ENCODE results near the gene YWHAE.

The YWHAE gene

DNA sequence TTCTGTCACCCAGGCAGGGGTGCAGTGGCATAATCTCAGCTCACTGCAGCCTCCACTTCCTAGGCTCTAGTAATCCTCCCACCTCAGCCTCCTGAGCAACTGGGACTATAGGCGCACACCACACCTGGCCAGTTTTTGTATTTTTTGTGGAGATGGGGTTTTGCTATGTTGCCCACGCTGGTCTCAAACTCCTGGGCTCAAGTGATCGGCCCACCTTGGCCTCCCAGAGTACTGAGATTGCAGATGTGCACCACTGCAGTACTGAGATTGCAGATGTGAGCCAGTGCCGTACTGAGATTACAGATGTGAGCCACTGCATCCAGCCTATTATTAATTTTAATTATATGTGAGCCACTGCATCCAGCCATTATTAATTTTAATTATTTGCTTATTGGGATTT is 42.2 kb upstream of the YWHAE start:
- POLR2A ChIA-PET, result no interaction called here
- no peaks in the 10 kb centered on the region for H3K9me3 ChIP-seq (ENCODE audit: control extremely low read depth in 1 of 5, control insufficient read depth in 4 of 5, insufficient read depth in 2 of 5, low read depth in 1 of 5, low read length in 4 of 5)
- DNase-seq, result no peak
- H3K27ac ChIP-seq (ENCODE audit: insufficient read depth in 1 of 2, low read depth in 1 of 2, low read length in 2 of 2, poor library complexity in 1 of 2, severe bottlenecking in 2 of 2), result no peak overlapping the region
- H3K36me3 ChIP-seq (ENCODE audit: control insufficient read depth in 4 of 4, insufficient read depth in 4 of 4, low read length in 3 of 4), result peaks cover under 1 to 15% (median 2%) of the 10 kb centered on the region in 4 experiments
- CTCF ChIA-PET, result interaction anchor here (1.5 kb wide), 1 partner anchor 12 kb away, joined by 3 read pairs; no protein-coding TSS in a partner anchor
- WGBS (ENCODE audit: insufficient coverage), result 100% methylated on average over 3 of the region's 4 CpGs
- no peak overlapping the region for H3K4me3 ChIP-seq (ENCODE audit: control insufficient read depth in 1 of 7, extremely low read depth in 1 of 7, insufficient read depth in 4 of 7, low read depth in 2 of 7, low read length in 6 of 7)
- H3K27me3 ChIP-seq (replicated peaks in 2 of 5; ENCODE audit: control insufficient read depth in 4 of 5, insufficient read depth in 5 of 5, low read length in 4 of 5), result no peaks in the 10 kb centered on the region
- peaks cover 4 to 12% (median 5%) of the 10 kb centered on the region in 4 experiments for H3K4me1 ChIP-seq (ENCODE audit: control extremely low read depth in 1 of 4, control insufficient read depth in 4 of 4, insufficient read depth in 4 of 4, low read length in 3 of 4)

DNA sequence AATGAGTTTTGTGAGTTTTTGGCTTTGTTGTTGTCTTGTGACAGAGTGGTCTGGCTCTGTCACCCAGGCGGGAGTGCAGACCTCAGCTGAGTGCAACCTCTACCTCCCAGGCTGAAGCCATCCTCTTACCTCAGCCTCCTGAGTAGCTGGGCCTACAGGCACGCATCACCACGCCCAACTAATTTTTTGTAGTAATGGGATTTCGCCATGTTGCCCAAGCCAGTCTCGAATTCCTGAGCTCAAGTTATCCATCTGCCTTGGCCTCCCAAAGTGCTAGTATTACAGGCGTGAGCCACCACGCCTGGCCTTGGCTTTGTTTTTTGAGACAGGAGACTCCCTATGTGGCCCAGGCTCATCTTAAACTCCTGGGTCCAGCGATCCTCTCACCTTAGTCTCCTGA is 40.9 kb upstream of the YWHAE start:
- no peak for DNase-seq
- peaks cover 0 to 8% (median 0%) of the 10 kb centered on the region in 4 experiments for H3K4me1 ChIP-seq (ENCODE audit: control extremely low read depth in 1 of 4, control insufficient read depth in 4 of 4, insufficient read depth in 4 of 4, low read length in 3 of 4)
- H3K9me3 ChIP-seq (ENCODE audit: control extremely low read depth in 1 of 5, control insufficient read depth in 4 of 5, insufficient read depth in 2 of 5, low read depth in 1 of 5, low read length in 4 of 5), result no peaks in the 10 kb centered on the region
- H3K36me3 ChIP-seq (ENCODE audit: control insufficient read depth in 4 of 4, insufficient read depth in 4 of 4, low read length in 3 of 4), result peaks cover 7 to 21% (median 13%) of the 10 kb centered on the region in 4 experiments
- WGBS (ENCODE audit: insufficient coverage), result 97% methylated on average over 7 of the region's 8 CpGs
- POLR2A ChIA-PET, result interaction anchor here (0.9 kb wide), 1 partner anchor 13 kb away, joined by 3 read pairs; no protein-coding TSS in a partner anchor
- H3K27me3 ChIP-seq (replicated peaks in 2 of 5; ENCODE audit: control insufficient read depth in 4 of 5, insufficient read depth in 5 of 5, low read length in 4 of 5), result no peaks in the 10 kb centered on the region
- H3K27ac ChIP-seq (ENCODE audit: insufficient read depth in 1 of 2, low read depth in 1 of 2, low read length in 2 of 2, poor library complexity in 1 of 2, severe bottlenecking in 2 of 2), result no peak overlapping the region
- no peak overlapping the region for H3K4me3 ChIP-seq (ENCODE audit: control insufficient read depth in 1 of 7, extremely low read depth in 1 of 7, insufficient read depth in 4 of 7, low read depth in 2 of 7, low read length in 6 of 7)
- CTCF ChIA-PET, result interaction anchor here (0.6 to 1.5 kb wide), 3 partner anchors 13 to 513 kb away, joined by 3 read pairs; no protein-coding TSS in a partner anchor

DNA sequence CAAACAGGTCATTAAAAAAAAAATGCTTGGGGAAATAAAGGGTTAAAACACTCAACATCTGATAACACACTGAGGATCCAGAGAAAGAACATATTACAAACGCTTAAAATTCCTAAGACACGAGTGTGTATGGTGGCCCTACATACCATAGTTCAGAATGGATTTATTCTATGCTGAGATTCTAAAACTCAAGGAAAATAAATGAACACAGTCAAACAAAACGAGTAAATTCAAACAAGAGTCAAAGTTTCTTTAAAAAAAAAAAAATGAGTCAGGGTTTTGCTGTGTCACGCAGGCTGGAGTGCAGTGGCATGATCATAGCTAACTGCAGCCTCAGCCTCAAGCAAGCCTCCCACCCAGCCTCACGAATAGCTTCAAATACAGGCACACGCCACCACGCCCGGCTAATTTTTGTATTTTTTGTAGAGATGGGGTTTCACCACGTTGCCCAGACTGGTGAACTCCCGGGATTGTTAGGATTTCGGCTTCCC is 38.6 kb upstream of the YWHAE start:
- no peaks in the 10 kb centered on the region for H3K9me3 ChIP-seq (ENCODE audit: control extremely low read depth in 1 of 5, control insufficient read depth in 4 of 5, insufficient read depth in 2 of 5, low read depth in 1 of 5, low read length in 4 of 5)
- peak in 2 of 3 donors; percentile 43 to 71 for DNase-seq

DNA sequence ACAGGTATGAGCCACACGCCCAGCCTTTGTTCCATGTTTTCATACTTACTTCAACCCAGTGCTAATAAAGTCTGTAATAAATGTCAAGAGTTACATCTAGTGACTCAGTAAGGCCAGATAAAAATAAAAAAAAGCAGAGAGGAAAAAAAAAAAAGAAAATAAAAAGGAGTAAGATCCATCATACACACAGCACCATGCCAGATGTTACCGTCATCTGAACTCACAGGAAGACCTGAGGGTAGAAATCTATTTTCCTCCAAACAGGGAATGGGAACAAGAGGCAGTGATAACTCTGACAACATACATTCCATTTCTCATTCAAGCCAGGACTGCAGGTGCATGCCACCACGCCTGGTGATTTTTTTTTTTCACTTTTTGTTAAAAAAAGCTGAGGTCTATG is 35.3 kb upstream of the YWHAE start:
- CTCF ChIA-PET, result interaction anchor here (1.2 kb wide), 1 partner anchor 70 kb away, joined by 3 read pairs; no protein-coding TSS in a partner anchor
- Histone ChIP-seq H3K27me3 (replicated peaks in 2 of 5; ENCODE audit: control insufficient read depth in 4 of 5, insufficient read depth in 5 of 5, low read length in 4 of 5) (no peaks in the 10 kb centered on the region), H3K4me3 (ENCODE audit: control insufficient read depth in 1 of 7, extremely low read depth in 1 of 7, insufficient read depth in 4 of 7, low read depth in 2 of 7, low read length in 6 of 7) (no peak overlapping the region), H3K27ac (ENCODE audit: insufficient read depth in 1 of 2, low read depth in 1 of 2, low read length in 2 of 2, poor library complexity in 1 of 2, severe bottlenecking in 2 of 2) (no peak overlapping the region), H3K36me3 (ENCODE audit: control insufficient read depth in 4 of 4, insufficient read depth in 4 of 4, low read length in 3 of 4) (peaks cover 7 to 41% (median 32%) of the 10 kb centered on the region in 4 experiments), H3K9me3 (ENCODE audit: control extremely low read depth in 1 of 5, control insufficient read depth in 4 of 5, insufficient read depth in 2 of 5, low read depth in 1 of 5, low read length in 4 of 5) (no peaks in the 10 kb centered on the region), H3K4me1 (ENCODE audit: control extremely low read depth in 1 of 4, control insufficient read depth in 4 of 4, insufficient read depth in 4 of 4, low read length in 3 of 4) (peaks cover 0 to 8% (median 0%) of the 10 kb centered on the region in 4 experiments)
- no peak for DNase-seq
- POLR2A ChIA-PET, result interaction anchor here (0.6 kb wide), 1 partner anchor 101 kb away, joined by 3 read pairs; no protein-coding TSS in a partner anchor
- 100% methylated on average over 2 of the region's 3 CpGs for WGBS (ENCODE audit: insufficient coverage)

More for the DNA sequence above, 38.6 kb upstream of the YWHAE start:
- H3K27me3 ChIP-seq (replicated peaks in 2 of 5; ENCODE audit: control insufficient read depth in 4 of 5, insufficient read depth in 5 of 5, low read length in 4 of 5), result no peaks in the 10 kb centered on the region
- ChIA-PET POLR2A (interaction anchor here (1.4 kb wide), 1 partner anchor 8 kb away, joined by 4 read pairs; no protein-coding TSS in a partner anchor), CTCF (interaction anchor here (0.6 to 1.2 kb wide), 3 partner anchors 8 to 1014 kb away, joined by 3 to 4 read pairs (median 3); no protein-coding TSS in a partner anchor)
- 100% methylated on average over 7 of the region's 11 CpGs for WGBS (ENCODE audit: insufficient coverage)
- H3K36me3 ChIP-seq (ENCODE audit: control insufficient read depth in 4 of 4, insufficient read depth in 4 of 4, low read length in 3 of 4), result peaks cover 7 to 37% (median 25%) of the 10 kb centered on the region in 4 experiments
- no peak overlapping the region for H3K27ac ChIP-seq (ENCODE audit: insufficient read depth in 1 of 2, low read depth in 1 of 2, low read length in 2 of 2, poor library complexity in 1 of 2, severe bottlenecking in 2 of 2)
- peaks cover 0 to 8% (median 0%) of the 10 kb centered on the region in 4 experiments for H3K4me1 ChIP-seq (ENCODE audit: control extremely low read depth in 1 of 4, control insufficient read depth in 4 of 4, insufficient read depth in 4 of 4, low read length in 3 of 4)
- H3K4me3 ChIP-seq (ENCODE audit: control insufficient read depth in 1 of 7, extremely low read depth in 1 of 7, insufficient read depth in 4 of 7, low read depth in 2 of 7, low read length in 6 of 7), result no peak overlapping the region

DNA sequence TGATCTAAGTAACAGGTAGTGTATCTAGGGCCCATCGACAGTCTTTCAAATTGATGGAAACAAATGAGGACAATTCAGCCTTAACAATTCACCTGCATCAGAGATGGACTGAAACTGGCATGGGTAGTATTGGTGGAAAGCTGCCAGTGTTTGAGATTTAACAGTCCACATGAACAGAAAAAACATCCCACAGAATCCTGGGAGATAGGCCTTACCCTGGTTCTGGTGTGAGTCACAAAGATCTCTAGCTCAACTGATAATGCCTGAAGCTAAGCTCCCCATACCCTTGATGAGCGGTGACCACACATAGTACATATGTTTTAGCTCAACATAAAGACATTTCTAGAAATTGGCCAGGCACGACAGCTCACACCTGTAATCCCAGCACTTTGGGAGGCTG is 34.1 kb upstream of the YWHAE start:
- Histone ChIP-seq H3K4me1 (ENCODE audit: control extremely low read depth in 1 of 4, control insufficient read depth in 4 of 4, insufficient read depth in 4 of 4, low read length in 3 of 4) (peaks cover 0 to 8% (median 0%) of the 10 kb centered on the region in 4 experiments), H3K27ac (ENCODE audit: insufficient read depth in 1 of 2, low read depth in 1 of 2, low read length in 2 of 2, poor library complexity in 1 of 2, severe bottlenecking in 2 of 2) (no peak overlapping the region), H3K36me3 (ENCODE audit: control insufficient read depth in 4 of 4, insufficient read depth in 4 of 4, low read length in 3 of 4) (peaks cover 7 to 44% (median 34%) of the 10 kb centered on the region in 4 experiments), H3K9me3 (ENCODE audit: control extremely low read depth in 1 of 5, control insufficient read depth in 4 of 5, insufficient read depth in 2 of 5, low read depth in 1 of 5, low read length in 4 of 5) (no peaks in the 10 kb centered on the region), H3K27me3 (replicated peaks in 2 of 5; ENCODE audit: control insufficient read depth in 4 of 5, insufficient read depth in 5 of 5, low read length in 4 of 5) (no peaks in the 10 kb centered on the region), H3K4me3 (ENCODE audit: control insufficient read depth in 1 of 7, extremely low read depth in 1 of 7, insufficient read depth in 4 of 7, low read depth in 2 of 7, low read length in 6 of 7) (no peak overlapping the region)
- CTCF ChIA-PET, result interaction anchor here (1.2 to 1.3 kb wide), 2 partner anchors 32 to 68 kb away, joined by 3 read pairs; no protein-coding TSS in a partner anchor
- 100% methylated on average over 1 of the region's 3 CpGs for WGBS (ENCODE audit: insufficient coverage)
- no peak for DNase-seq
- POLR2A ChIA-PET, result no interaction called here

DNA sequence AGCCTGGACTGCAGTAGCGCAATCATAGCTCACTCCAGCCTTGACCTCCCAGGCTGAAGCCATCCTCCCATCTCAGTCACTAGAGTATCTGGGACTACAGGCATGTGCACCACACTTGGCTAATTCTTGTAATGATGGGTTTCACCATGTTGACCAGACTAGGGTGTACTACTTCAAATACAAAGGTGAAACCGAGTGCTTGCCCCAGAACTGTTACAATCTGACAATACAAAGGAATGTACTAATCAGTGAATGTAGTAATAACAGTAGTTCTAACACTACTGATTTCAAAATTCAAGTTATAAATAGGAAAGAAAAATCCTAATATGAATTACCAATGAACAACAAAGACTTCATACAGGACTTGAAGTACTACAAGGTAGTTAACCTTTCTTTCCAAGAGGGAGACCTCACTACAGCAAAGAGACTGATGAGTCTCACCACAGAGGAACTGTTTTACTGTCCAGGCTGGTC is 31.6 kb upstream of the YWHAE start:
- H3K4me3 ChIP-seq (ENCODE audit: control insufficient read depth in 1 of 7, extremely low read depth in 1 of 7, insufficient read depth in 4 of 7, low read depth in 2 of 7, low read length in 6 of 7), result no peak overlapping the region
- no peaks in the 10 kb centered on the region for H3K27me3 ChIP-seq (replicated peaks in 2 of 5; ENCODE audit: control insufficient read depth in 4 of 5, insufficient read depth in 5 of 5, low read length in 4 of 5)
- WGBS (ENCODE audit: insufficient coverage), result 100% methylated on average over 1 of the region's 2 CpGs
- CTCF ChIA-PET, result no interaction called here
- no peak overlapping the region for H3K27ac ChIP-seq (ENCODE audit: insufficient read depth in 1 of 2, low read depth in 1 of 2, low read length in 2 of 2, poor library complexity in 1 of 2, severe bottlenecking in 2 of 2)
- H3K36me3 ChIP-seq (ENCODE audit: control insufficient read depth in 4 of 4, insufficient read depth in 4 of 4, low read length in 3 of 4), result peaks cover 6 to 36% (median 29%) of the 10 kb centered on the region in 4 experiments
- H3K9me3 ChIP-seq (ENCODE audit: control extremely low read depth in 1 of 5, control insufficient read depth in 4 of 5, insufficient read depth in 2 of 5, low read depth in 1 of 5, low read length in 4 of 5), result no peaks in the 10 kb centered on the region
- DNase-seq, result no peak
- POLR2A ChIA-PET, result no interaction called here
- no peaks in the 10 kb centered on the region for H3K4me1 ChIP-seq (ENCODE audit: control extremely low read depth in 1 of 4, control insufficient read depth in 4 of 4, insufficient read depth in 4 of 4, low read length in 3 of 4)

DNA sequence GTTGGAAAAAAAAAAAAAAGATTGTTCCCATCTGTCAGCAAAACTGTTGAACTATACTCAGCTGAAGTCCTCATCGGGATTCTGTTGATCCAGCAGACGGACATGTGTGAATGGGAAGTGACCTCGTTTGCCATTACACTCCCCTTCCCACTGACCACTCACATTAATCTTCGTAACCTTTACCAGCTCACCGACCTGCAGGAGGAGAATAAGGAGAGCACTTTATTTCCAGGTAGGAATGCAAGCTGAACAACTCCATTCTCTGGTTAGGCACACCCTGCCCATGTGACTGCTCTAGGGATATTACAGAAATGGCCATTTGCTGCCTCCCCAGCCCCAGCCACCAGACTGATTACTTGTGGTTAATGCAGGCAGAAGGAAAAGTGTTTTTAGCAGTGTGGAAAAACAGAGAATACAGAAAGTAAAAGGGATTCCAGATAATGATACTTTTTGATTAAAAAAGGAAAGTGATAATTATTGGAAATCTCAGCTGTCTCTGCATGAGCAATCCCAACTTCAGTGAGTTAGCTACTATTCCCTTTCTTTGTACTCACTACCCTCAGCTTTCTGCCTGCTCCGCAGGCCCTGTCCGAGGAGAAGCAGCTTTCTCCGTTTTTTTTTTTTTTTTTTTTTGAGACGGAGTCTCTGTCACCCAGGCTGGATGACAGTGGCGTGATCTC is 23.6 kb upstream of the YWHAE start:
- ChIA-PET POLR2A (no interaction called here), CTCF (interaction anchor here (0.6 to 2.0 kb wide), 5 partner anchors 10 to 82 kb away, joined by 3 to 6 read pairs (median 4); no protein-coding TSS in a partner anchor)
- Histone ChIP-seq H3K9me3 (ENCODE audit: control extremely low read depth in 1 of 5, control insufficient read depth in 4 of 5, insufficient read depth in 2 of 5, low read depth in 1 of 5, low read length in 4 of 5) (no peaks in the 10 kb centered on the region), H3K27ac (ENCODE audit: insufficient read depth in 1 of 2, low read depth in 1 of 2, low read length in 2 of 2, poor library complexity in 1 of 2, severe bottlenecking in 2 of 2) (no peak overlapping the region), H3K36me3 (ENCODE audit: control insufficient read depth in 4 of 4, insufficient read depth in 4 of 4, low read length in 3 of 4) (peaks cover 12 to 45% (median 32%) of the 10 kb centered on the region in 4 experiments), H3K4me3 (ENCODE audit: control insufficient read depth in 1 of 7, extremely low read depth in 1 of 7, insufficient read depth in 4 of 7, low read depth in 2 of 7, low read length in 6 of 7) (no peak overlapping the region), H3K4me1 (ENCODE audit: control extremely low read depth in 1 of 4, control insufficient read depth in 4 of 4, insufficient read depth in 4 of 4, low read length in 3 of 4) (no peaks in the 10 kb centered on the region), H3K27me3 (replicated peaks in 2 of 5; ENCODE audit: control insufficient read depth in 4 of 5, insufficient read depth in 5 of 5, low read length in 4 of 5) (no peaks in the 10 kb centered on the region)
- DNase-seq, result no peak
- WGBS (ENCODE audit: insufficient coverage), result 92% methylated on average over 4 of the region's 10 CpGs

Data from common myeloid progenitor, CD34-positive (primary cell).